SU-DHL-6 (cell line): ENCODE data around the gene SLC18A3.

Source experiments
- EZH2phosphoT487 ChIP-seq: fragments of 200-600 bp; sonication (generic), shearing (Covaris generic); conservative IDR thresholded peaks from 2 replicates; pipeline ENCODE4 v1.6.1; 2018; ENCODE audit warnings: mild to moderate bottlenecking, antibody characterized with exemption, low read length, moderate library complexity, mixed read lengths
- TF ChIP-seq, protein P1 (sequence below): fragments of 200-600 bp; sonication (generic); IDR thresholded peaks from one replicate; pipeline ENCODE4 v1.5.1; 2017; ENCODE audit warnings: antibody characterized with exemption, mild to moderate bottlenecking, low read length, moderate library complexity; ENCODE audit not compliant: insufficient read depth, poor library complexity, severe bottlenecking

DNA sequence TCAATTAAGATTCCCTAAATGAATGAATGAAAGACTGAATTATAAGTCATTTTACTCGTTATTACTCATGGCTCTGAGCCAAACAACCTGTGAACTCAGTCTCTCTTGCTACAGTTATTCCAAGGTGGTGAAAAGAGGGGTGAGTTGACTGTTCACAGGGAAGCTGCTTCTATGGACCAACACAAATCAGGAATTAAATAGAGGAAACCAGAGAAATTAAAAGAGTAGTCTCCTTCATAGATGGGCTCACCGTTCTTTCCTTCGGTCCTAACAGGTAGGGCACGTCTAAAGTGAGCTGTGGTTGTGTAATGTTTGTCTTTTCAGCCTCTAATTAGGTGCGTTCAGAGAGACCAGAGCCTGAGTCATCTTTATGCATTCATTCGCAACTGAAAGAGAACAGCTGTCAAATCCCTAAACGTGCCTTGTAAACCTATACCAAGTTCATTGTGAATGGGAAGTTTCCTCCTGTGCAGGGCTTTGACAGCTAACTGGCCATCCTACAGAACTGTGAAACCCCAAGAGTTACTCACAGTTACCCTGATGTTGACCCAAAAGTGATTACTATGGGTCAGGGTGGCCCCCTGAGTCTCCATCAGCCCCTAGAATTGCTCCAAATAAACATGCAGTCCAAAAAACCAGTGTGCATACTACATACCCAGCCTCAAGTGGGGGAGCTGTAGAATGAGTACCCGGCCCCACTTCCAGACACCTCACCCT lies 51.2 kb downstream of the SLC18A3 start:
- TF ChIP-seq, protein P1, sequence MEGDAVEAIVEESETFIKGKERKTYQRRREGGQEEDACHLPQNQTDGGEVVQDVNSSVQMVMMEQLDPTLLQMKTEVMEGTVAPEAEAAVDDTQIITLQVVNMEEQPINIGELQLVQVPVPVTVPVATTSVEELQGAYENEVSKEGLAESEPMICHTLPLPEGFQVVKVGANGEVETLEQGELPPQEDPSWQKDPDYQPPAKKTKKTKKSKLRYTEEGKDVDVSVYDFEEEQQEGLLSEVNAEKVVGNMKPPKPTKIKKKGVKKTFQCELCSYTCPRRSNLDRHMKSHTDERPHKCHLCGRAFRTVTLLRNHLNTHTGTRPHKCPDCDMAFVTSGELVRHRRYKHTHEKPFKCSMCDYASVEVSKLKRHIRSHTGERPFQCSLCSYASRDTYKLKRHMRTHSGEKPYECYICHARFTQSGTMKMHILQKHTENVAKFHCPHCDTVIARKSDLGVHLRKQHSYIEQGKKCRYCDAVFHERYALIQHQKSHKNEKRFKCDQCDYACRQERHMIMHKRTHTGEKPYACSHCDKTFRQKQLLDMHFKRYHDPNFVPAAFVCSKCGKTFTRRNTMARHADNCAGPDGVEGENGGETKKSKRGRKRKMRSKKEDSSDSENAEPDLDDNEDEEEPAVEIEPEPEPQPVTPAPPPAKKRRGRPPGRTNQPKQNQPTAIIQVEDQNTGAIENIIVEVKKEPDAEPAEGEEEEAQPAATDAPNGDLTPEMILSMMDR = no peak
- no peak for TF ChIP-seq EZH2phosphoT487
